Activated CD4-positive, CD25-positive, alpha-beta regulatory T cell (primary cell): ENCODE measurements around the gene DLGAP4.
A peak's percentile ranks its signal among the peaks of the same experiment; 100 is the strongest.

Source experiments
- DNase-seq, 4 experiments: peaks; one replicate each; lab custom pipeline; 2025; lab: John Stamatoyannopoulos, UW

Gene DLGAP4

DNA sequence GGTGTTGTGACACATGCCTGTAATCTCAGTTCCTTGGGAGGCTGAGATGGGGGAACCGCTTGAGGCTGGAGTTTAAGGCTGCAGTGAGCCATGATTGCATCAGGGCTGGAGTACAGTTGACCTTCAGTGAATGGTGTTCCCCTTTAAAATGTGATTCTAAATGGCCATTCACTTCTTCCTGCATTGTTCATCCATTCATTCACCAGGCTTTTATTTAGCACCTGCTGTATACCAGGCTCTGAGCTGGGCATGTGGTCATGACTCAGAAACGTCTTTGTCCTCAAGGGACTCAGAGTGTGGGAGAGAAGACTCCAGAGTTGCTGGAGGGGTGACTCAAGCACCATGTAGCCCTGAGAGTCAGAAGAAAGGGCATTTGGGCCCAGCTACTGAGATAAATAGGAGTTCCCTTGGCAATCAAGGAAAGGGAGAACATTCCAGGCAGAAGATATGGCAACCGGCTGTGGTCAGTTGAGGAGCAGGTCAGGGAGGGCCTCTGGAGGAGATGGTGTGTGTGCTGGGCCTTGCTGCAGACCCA is 101.1 kb downstream of the DLGAP4 start:
- no peak for DNase-seq

DNA sequence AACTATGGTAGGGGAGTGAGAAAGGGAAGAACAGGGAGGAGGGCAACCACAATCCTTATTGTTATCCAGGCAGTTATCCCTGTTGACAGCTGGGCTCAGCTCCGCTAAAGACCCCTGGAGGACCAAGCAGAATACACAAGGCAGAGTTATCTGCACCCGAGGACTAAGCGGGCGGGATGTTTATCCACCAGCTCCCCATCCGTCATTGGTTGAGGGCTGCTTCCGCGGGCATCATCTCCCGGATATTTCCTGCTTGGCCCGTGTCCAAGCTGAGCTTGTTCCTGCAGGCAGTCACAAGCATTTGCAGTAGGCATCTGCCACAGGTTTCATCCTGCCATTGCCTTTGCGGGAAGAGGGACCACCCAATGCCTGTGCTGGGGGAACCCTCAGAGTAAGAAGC is 102.1 kb downstream of the DLGAP4 start:
- DNase-seq: no peak

- DNase-seq: no peak
These were observed 105.8 kb downstream of the DLGAP4 start for GRCh38 chr20:36411861-36412454.

GRCh38 chr20:36415475-36416002 is 109.4 kb downstream of the DLGAP4 start:
- no peak for DNase-seq

- DNase-seq: no peak
These were observed 112.6 kb downstream of the DLGAP4 start for GRCh38 chr20:36418711-36419110.

DNA sequence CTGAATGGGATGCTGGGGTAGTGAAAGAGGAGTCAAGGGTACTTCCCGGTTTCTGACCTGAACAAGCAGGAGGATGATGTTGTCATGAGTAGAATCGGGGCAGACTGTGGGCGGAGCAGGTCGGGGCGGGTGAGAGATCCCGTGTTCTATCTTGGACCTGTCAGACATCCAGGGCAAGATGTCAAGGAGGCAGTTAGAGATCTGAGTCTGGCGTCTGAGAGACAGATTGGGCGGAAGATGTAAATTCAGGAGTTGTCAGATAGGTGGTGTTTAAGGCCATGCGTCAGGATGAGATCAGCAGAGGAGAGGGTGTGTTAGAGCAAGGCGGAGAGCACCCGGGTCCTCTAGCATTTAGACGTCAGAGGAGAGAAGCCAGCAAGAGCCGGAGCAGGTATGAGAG is 115.5 kb downstream of the DLGAP4 start:
- DNase-seq: no peak

DNA sequence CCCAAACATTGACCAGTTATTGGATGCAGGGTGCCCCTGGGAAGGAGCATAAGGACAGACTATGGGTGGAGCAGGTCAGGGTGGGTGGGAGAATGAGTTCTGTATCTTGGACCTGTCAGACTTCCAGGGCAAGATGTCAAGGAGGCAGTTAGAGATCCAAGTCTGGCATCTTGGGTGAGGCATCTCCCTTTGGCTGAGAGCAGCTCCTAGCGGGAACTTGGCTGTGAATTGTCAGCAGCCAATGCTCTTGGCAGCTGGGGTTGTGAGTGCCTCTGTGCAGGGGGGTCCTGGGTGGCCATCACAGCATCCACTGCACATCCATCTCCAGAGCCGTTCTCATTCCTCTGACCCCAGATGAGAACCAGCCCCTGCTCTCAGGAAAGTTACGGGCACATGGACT is 118.2 kb downstream of the DLGAP4 start:
- DNase-seq: no peak

GRCh38 chr20:36425166-36425565 is 119.0 kb downstream of the DLGAP4 start:
- no peak for DNase-seq

GRCh38 chr20:36431604-36432003 is 125.5 kb downstream of the DLGAP4 start:
- no peak for DNase-seq

DNA sequence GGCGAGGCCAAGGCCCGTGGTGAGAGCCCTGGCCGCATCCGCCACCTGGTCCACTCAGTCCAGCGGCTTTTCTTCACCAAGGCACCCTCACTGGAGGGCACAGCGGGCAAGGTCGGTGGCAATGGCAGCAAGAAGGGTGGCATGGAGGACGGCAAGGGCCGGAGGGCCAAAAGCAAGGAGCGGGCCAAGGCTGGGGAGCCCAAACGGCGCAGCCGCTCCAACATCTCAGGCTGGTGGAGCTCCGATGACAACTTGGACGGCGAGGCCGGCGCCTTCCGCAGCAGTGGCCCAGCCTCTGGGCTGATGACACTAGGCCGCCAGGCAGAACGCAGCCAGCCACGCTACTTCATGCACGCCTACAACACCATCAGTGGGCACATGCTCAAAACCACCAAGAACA is 126.0 kb downstream of the DLGAP4 start:
- no peak for DNase-seq

DNA sequence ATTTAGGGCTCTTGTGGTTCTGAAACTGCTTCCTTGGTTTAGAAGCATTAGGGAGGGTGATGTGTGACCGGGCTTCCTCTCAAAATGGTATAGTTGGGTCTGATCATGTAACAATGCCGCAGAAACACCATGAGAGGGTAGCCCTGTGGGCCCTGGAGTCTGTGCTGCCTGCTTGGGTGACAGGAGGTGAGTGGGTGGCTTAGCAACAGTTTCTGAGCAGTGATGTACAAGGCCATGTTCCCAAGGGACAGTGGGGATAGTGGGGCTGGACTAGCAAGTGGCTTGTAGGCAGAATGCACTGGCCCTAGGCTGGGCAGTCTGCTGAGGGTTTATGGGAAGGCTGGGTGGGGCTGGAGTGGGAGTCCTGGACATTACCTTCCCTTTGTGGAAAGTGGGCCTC is 128.2 kb downstream of the DLGAP4 start:
- no peak for DNase-seq

DNA sequence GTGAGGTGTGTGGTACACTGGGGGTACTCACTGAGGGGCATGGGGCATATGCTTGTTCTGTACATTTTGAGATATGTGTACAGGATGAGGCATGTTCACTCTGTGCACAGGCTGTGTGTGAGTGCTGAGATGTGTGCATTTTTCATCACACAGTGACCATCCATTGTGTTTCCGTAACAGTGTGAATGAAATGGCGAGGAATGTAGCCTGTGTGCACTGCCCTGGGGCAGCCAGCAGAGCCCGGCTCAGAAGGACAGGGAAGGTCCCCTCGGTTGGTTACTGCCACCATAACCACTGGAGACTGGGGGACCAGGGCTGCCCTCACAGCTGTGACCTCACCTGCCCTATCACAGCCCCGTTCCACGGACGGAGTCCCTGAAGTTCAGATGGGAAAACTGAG is 129.0 kb downstream of the DLGAP4 start:
- no peak for DNase-seq

DNA sequence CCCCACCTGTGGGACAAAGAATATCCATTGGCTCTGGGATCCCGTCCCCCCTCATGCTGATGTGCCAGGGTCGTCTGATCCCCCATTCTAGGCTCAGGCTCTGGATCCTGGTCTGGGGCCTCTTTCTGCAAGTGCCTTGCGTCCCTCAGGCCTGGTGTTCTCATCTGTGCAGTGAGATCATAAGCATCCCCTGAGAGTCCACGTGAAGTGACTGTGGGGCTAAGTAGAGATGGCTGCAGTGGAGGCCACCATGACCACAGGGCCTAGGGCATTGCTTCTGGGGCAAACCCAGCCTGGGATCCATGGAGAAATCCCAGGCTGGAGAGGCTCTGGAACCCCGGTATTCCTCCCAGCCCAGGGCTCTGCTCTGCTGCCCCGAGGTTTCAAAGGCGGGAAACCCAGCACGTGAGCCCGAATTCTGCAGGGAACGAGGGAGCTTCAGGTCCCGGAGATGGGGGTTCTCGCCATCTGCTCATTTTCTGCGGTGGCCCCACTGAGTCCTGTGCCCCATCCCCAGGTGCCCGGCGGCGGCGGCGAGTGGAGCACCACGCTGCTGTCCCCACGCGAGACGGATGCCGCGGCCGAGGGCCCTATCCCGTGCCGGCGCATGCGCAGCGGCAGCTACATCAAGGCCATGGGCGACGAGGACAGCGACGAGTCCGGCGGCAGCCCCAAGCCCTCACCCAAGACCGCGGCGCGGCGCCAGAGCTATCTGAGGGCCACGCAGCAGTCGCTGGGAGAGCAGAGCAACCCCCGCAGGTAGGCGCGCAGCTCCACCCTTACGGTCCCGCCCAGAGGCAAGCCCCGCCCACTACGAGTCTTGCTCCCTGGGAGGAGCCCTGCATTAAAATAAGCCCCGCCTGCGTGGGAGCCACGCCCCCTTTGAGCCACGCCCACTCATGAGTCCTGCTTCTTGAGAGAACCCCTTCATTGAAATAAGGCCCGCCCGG is 129.7 kb downstream of the DLGAP4 start:
- DNase-seq: peak; percentile 58 to 79 (median 68)

- peak; percentile 18 to 57 (median 40) for DNase-seq
These were observed 133.0 kb downstream of the DLGAP4 start for GRCh38 chr20:36439040-36439730.

DNA sequence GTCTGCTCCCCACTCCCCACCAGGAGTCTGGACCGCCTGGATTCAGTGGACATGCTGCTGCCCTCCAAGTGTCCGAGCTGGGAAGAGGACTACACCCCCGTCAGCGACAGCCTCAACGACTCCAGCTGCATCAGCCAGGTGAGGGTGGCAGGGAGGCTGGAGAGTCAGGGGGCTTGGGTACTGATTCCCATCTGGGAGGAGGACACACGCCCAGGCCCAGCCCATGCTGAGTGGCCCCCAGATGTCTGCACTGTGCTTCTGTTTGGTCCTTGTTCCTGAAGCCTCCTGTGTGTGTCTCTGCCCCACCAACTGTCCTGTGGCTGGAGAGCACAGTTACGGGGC is 133.6 kb downstream of the DLGAP4 start:
- no peak for DNase-seq

DNA sequence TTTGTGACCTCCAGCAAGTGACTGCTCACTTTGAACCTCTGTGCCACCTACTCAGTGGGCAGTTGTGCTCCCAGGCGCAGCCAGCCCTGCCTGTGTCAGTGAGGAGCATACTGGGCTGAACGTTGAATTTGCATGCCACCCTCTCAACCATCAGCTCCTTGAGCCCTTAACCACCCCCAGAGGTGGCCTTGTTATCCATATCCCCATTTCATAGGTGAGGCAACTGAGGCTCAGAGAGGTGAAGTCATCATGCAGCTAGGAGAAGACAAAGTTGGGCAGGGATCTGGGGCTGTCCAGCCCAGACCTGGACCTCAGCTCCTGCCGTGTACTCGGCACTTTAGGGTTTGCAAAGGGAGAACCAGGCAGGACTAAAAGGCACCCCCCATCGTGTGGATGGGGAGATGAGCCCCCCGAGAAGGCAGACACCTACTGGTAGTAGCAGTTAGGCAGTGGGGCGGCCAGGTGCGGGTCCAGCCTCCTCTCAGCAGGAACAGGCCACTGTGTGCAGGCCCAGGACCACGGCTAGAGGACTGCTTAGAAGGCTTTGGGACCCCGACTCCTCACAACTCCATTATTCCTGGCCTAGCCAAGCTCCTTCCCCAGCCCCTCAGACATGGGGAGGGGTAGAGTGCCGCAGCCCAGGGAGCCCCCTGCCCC is 134.4 kb downstream of the DLGAP4 start:
- no peak for DNase-seq

DNA sequence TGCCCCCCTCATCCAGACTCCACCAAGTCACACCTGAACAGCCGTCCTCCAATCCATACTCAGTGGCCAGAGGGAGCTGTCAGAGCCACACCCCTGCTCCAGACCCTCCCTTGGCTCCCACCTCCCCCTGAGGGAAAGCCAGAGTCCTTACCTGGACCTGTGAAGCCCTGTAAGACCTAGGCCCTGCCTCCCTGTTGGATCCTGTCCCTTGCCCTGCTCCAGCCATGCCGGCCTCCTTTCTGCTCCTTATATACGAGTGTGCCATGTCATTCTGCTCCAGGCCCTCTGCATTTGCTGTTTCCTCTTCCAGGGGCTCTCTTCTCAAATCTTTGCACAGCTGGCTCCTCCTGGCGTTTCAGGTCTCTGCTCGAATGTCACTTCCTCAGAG is 134.9 kb downstream of the DLGAP4 start:
- no peak for DNase-seq

- no peak for DNase-seq
These were observed 135.3 kb downstream of the DLGAP4 start for GRCh38 chr20:36441416-36441815.

DNA sequence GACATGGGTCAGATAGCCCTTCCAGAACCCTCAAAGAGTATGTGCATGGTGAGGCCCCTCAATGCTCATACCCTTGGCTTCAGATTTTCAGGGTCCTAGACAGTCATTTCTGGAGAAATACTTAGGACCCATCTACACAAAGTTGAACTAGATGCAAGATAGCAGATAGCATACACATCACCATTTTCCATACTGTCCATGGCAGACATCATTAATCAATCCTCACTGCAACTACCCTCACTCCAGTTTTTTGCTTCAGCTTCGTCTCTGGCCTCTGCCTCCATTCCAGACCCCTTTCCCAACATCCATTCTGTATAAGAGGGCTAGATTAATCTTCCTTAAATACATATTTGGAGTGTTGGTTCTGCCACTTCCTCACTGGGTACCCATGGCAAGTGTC is 139.7 kb downstream of the DLGAP4 start:
- DNase-seq: no peak

DNA sequence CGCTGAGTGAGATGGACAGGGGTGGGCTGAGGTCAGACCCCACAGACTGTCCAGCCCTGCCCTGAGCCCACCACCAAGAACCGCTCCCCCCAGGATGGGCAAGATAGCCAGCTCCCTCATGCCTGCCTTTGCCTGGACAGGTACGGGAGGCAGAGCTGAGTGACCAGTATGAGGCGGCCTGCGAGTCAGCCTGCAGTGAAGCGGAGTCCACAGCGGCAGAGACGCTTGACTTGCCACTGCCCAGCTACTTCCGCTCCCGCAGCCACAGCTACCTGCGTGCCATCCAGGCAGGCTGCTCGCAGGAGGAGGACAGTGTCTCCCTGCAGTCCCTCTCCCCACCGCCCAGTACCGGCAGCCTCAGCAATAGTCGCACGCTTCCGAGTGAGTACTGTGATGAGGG is 140.4 kb downstream of the DLGAP4 start:
- no peak for DNase-seq

DNA sequence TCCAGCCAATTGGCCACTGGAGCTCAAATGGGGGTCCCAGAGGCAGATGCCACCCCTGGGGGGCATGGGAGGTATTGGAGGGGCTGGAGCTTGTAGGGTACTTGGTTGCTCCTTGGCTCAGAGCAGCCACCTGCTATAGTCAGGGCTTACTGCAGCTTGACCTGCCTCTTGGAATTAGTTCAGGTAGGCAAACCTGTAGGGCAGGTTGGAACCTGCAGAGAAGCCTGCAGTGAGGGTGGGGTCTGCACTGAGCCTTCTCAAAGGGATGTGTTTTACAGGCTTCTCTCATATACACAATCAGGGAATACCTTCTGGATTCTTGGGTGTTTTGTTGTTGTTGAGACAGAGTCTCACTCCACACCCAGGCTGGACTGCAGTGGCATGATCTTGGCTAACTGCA is 141.0 kb downstream of the DLGAP4 start:
- DNase-seq: no peak

DNA sequence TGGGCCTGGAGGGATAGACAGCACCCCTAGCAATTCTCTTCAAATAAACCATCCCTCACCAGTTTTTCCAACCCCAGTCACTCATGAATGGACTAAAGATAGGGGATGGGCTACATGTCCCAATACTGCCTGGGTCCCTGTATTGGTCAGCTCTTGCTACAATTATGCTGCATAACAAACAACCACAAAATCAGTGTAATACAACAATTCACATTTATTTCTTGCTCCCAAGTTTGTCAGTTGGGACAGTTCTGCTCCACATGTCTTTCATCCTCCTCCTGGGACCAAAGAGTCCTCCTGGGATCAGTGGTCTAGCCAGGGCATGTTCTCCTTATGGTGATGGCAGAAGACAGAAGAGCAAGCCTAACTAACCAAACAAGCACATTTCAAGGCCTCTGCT is 143.5 kb downstream of the DLGAP4 start:
- DNase-seq: no peak
